ENCODE results near the gene ARL2.

- TF ChIP-seq CTCF (optimal IDR thresholded peaks at IDR 0.05 in 1 of 3, IDR thresholded peaks at IDR 0.05 in 1 of 3, conservative IDR thresholded peaks at IDR 0.05 in 1 of 3; ENCODE audit: extremely low read depth in 1 of 3, insufficient read depth in 2 of 3, low read length in 3 of 3), result no peak
- TF ChIP-seq EZH2 (IDR thresholded peaks at IDR 0.05; ENCODE audit: low read length), result no peak
Observed at GRCh38 chr11:65042891-65043290, 28.9 kb downstream of the ARL2 start.
